GM19099 (cell line): ENCODE measurements around the gene PRMT3.

Experiments
- POLR2A ChIP-seq: IDR thresholded peaks from 3 replicates; pipeline ENCODE4 v1.6.1; 2011; ENCODE audit warnings: low read depth; ENCODE audit not compliant: insufficient read length; ENCODE audit errors: extremely low read depth

The PRMT3 gene

GRCh38 chr11:20518323-20518834 lies 130.9 kb downstream of the PRMT3 start:
- TF ChIP-seq POLR2A, result no peak

- no peak for TF ChIP-seq POLR2A
These were observed 135.0 kb downstream of the PRMT3 start for GRCh38 chr11:20522536-20522935.

GRCh38 chr11:20529757-20530156 lies 142.2 kb downstream of the PRMT3 start:
- TF ChIP-seq POLR2A, result no peak

- TF ChIP-seq POLR2A, result no peak
These were observed 143.6 kb downstream of the PRMT3 start for GRCh38 chr11:20530942-20531703.

GRCh38 chr11:20535271-20535881 lies 147.9 kb downstream of the PRMT3 start:
- TF ChIP-seq POLR2A, result no peak

GRCh38 chr11:20536365-20536764 lies 148.8 kb downstream of the PRMT3 start:
- no peak for TF ChIP-seq POLR2A

- TF ChIP-seq POLR2A, result no peak
These were observed 149.3 kb downstream of the PRMT3 start for GRCh38 chr11:20536784-20537183.

GRCh38 chr11:20541503-20541902 lies 154.0 kb downstream of the PRMT3 start:
- TF ChIP-seq POLR2A, result no peak

GRCh38 chr11:20544603-20545237 lies 157.2 kb downstream of the PRMT3 start:
- no peak for TF ChIP-seq POLR2A

- TF ChIP-seq POLR2A, result no peak
These were observed 159.9 kb downstream of the PRMT3 start for GRCh38 chr11:20547411-20547810.

GRCh38 chr11:20551096-20551495 lies 163.6 kb downstream of the PRMT3 start:
- TF ChIP-seq POLR2A, result no peak

- no peak for TF ChIP-seq POLR2A
These were observed 168.3 kb downstream of the PRMT3 start for GRCh38 chr11:20555783-20556182.

- TF ChIP-seq POLR2A, result no peak
These were observed 171.2 kb downstream of the PRMT3 start for GRCh38 chr11:20558741-20559140.
